GM04503 (cell line): ENCODE results near the gene SH2D1A.
"Not testable (repeated sequence)": the region's sequence is repeated elsewhere in the genome, so short reads cannot be mapped to it uniquely, and the experiment has no call there.

Source experiments
- DNase-seq: peaks from one replicate; pipeline ENCODE4 v3.0.0-alpha.2; 2012; ENCODE audit warnings: low read depth

Gene SH2D1A

GRCh38 chrX:124346117-124346876 is at the start of gene SH2D1A:
Gene SH2D1A, plus strand, starts transcription at chrX:124346563. Its CDS starts 80 bp downstream, at chrX:124346643.
- DNase-seq: no peak

- not testable (repeated sequence) for DNase-seq
Observed at GRCh38 chrX:124299323-124299722, 47.0 kb upstream of the SH2D1A start.

- DNase-seq: no peak
Observed at GRCh38 chrX:124300405-124300804, 46.0 kb upstream of the SH2D1A start.

- DNase-seq: no peak
Observed at GRCh38 chrX:124307253-124307907, 39.0 kb upstream of the SH2D1A start.

GRCh38 chrX:124325732-124326131 is 20.6 kb upstream of the SH2D1A start:
- DNase-seq: no peak

- no peak for DNase-seq
Observed at GRCh38 chrX:124328765-124329164, 17.6 kb upstream of the SH2D1A start.

GRCh38 chrX:124332481-124333424 is 13.6 kb upstream of the SH2D1A start, which contains the start of gene TEX13D:
Gene TEX13D, plus strand, starts transcription at chrX:124332660. Its CDS starts 258 bp downstream, at chrX:124332918.
- no peak for DNase-seq

- no peak for DNase-seq
Observed at GRCh38 chrX:124333862-124334261, 12.5 kb upstream of the SH2D1A start.

- not testable (repeated sequence) for DNase-seq
Observed at GRCh38 chrX:124334555-124334954, 11.8 kb upstream of the SH2D1A start.

GRCh38 chrX:124335598-124335997 is 10.8 kb upstream of the SH2D1A start:
- no peak for DNase-seq

- no peak for DNase-seq
Observed at GRCh38 chrX:124337916-124338315, 8.4 kb upstream of the SH2D1A start.

- no peak for DNase-seq
Observed at GRCh38 chrX:124338733-124339514, 7.4 kb upstream of the SH2D1A start.

GRCh38 chrX:124341396-124342132 is 4.8 kb upstream of the SH2D1A start:
- no peak for DNase-seq

- DNase-seq: no peak
Observed at GRCh38 chrX:124342174-124342867, 4.0 kb upstream of the SH2D1A start.

- no peak for DNase-seq
Observed at GRCh38 chrX:124343016-124343415, 3.3 kb upstream of the SH2D1A start.

GRCh38 chrX:124344246-124344645 is 2.1 kb upstream of the SH2D1A start:
- DNase-seq: no peak

GRCh38 chrX:124346877-124347241 is 496 bp downstream of the SH2D1A start:
- no peak for DNase-seq

- DNase-seq: no peak
Observed at GRCh38 chrX:124347242-124347641, 879 bp downstream of the SH2D1A start.

- no peak for DNase-seq
Observed at GRCh38 chrX:124348182-124348581, 1.8 kb downstream of the SH2D1A start.

- DNase-seq: no peak
Observed at GRCh38 chrX:124348885-124349453, 2.6 kb downstream of the SH2D1A start.
